ENCODE measurements around the gene HS3ST2.

- TF ChIP-seq BRCA1 (IDR thresholded peaks at IDR 0.05; ENCODE audit: low read depth, low read length) (no peak), RAD21 (IDR thresholded peaks at IDR 0.05 in 1 of 2, conservative IDR thresholded peaks at IDR 0.05 in 1 of 2; ENCODE audit: low read depth in 2 of 2, low read length in 2 of 2) (no peak), CTCF (IDR thresholded peaks at IDR 0.05; ENCODE audit: control extremely low read depth in 1 of 3, insufficient read depth in 1 of 3, low read depth in 1 of 3, low read length in 3 of 3) (no peak), ATF2 (IDR thresholded peaks at IDR 0.05; ENCODE audit: low read length) (no peak), ZNF274 (IDR thresholded peaks at IDR 0.05; ENCODE audit: borderline replicate concordance, extremely low read depth, low read length) (no peak), ATF3 (IDR thresholded peaks at IDR 0.05; ENCODE audit: insufficient read depth, low read depth, low read length) (no peak), POLR2A (IDR thresholded peaks at IDR 0.05; ENCODE audit: control extremely low read depth in 1 of 2, low read depth in 2 of 2, low read length in 2 of 2) (no peak), POLR2AphosphoS5 (IDR thresholded peaks at IDR 0.05; ENCODE audit: low read depth, low read length) (no peak), RFX5 (IDR thresholded peaks at IDR 0.05; ENCODE audit: borderline replicate concordance, low read depth, low read length) (no peak), EP300 (IDR thresholded peaks at IDR 0.05; ENCODE audit: borderline replicate concordance in 1 of 2, low read depth in 2 of 2, low read length in 2 of 2) (no peak), RXRA (IDR thresholded peaks at IDR 0.05; ENCODE audit: insufficient read depth, low read depth, low read length) (no peak), JUN (IDR thresholded peaks at IDR 0.05; ENCODE audit: low read depth, low read length) (no peak)
Measured at GRCh38 chr16:22932032-22932771, 118.2 kb downstream of the HS3ST2 start.
